HEK293 (cell line): ENCODE data around the gene TNFAIP8.
"Not testable (repeated sequence)": the region's sequence is repeated elsewhere in the genome, so short reads cannot be mapped to it uniquely, and the experiment has no call there.

Source experiments
- CTCF ChIA-PET: fragments of 350-600 bp; formaldehyde crosslinking; extraction: SDS; loops from one replicate; lab custom pipeline; 2021; ENCODE audit warnings: antibody characterized with exemption; lab: Yijun Ruan, JAX
- POLR2A ChIA-PET: fragments of 300-600 bp; formaldehyde crosslinking; extraction: SDS; loops from one replicate; lab custom pipeline; 2020; ENCODE audit warnings: antibody characterized with exemption, inconsistent platforms; lab: Yijun Ruan, JAX
- H3K27ac ChIP-seq: fragments of 200-500 bp; sonication (Bioruptor generic); 2 replicates; pipeline ENCODE4 v1.5.1; 2014; ENCODE audit warnings: low read depth, low read length, control low read depth, inconsistent platforms; ENCODE audit errors: extremely low read depth
- H3K36me3 ChIP-seq, 2 experiments: fragments of 200-500 bp in 1 of 2; sonication (Bioruptor generic) in 1 of 2; 1 replicate in 1 of 2; 2 replicates in 1 of 2; pipeline ENCODE4 v1.5.1; 2014 to 2017; ENCODE audit warnings: inconsistent platforms in 2 of 2, low read length in 2 of 2; ENCODE audit not compliant: control insufficient read depth in 2 of 2, insufficient read depth in 1 of 2
- H3K4me1 ChIP-seq: fragments of 200-500 bp; sonication (Bioruptor generic); 2 replicates; pipeline ENCODE4 v1.5.1; 2014; ENCODE audit warnings: mild to moderate bottlenecking, low read length, inconsistent platforms; ENCODE audit not compliant: control insufficient read depth, insufficient read depth
- H3K4me3 ChIP-seq: 2 replicates; pipeline ENCODE4 v1.5.1; 2011; ENCODE audit warnings: low read depth, mild to moderate bottlenecking, control low read depth, low read length, moderate library complexity
- H3K9me3 ChIP-seq: fragments of 200-500 bp; sonication (Bioruptor generic); 2 replicates; pipeline ENCODE4 v1.5.1; 2014; ENCODE audit warnings: low read depth, low read length, inconsistent platforms; ENCODE audit not compliant: control insufficient read depth, insufficient read depth
- PRDM10 ChIP-seq: fragments of 450-650 bp; formaldehyde crosslinking; IDR thresholded peaks from 2 replicates; pipeline ENCODE4 v1.5.1; 2016; ENCODE audit warnings: missing biosample characterization, missing genetic modification characterization
- PRDM4 ChIP-seq: fragments of 450-650 bp; formaldehyde crosslinking; IDR thresholded peaks from 2 replicates; pipeline ENCODE4 v1.5.1; 2017; ENCODE audit warnings: missing biosample characterization, missing genetic modification characterization
- SP7 ChIP-seq: fragments of 450-650 bp; formaldehyde crosslinking; IDR thresholded peaks from 2 replicates; pipeline ENCODE4 v1.5.1; 2016; ENCODE audit warnings: missing biosample characterization, missing genetic modification characterization
- TRIM28 ChIP-seq: IDR thresholded peaks from 2 replicates; pipeline ENCODE4 v1.6.1; 2011; ENCODE audit warnings: low read length, control low read depth, borderline replicate concordance
- ZBTB20 ChIP-seq: fragments of 450-650 bp; formaldehyde crosslinking; IDR thresholded peaks from 2 replicates; pipeline ENCODE4 v1.5.1; 2016; ENCODE audit warnings: missing biosample characterization, missing genetic modification characterization
- ZBTB8A ChIP-seq: fragments of 450-650 bp; formaldehyde crosslinking; IDR thresholded peaks from 2 replicates; pipeline ENCODE4 v1.5.1; 2016; ENCODE audit warnings: missing biosample characterization, missing genetic modification characterization
- ZEB2 ChIP-seq: fragments of 450-650 bp; formaldehyde crosslinking; IDR thresholded peaks from 2 replicates; pipeline ENCODE4 v1.5.1; 2016; ENCODE audit warnings: missing biosample characterization, missing genetic modification characterization
- ZFP37 ChIP-seq: fragments of 450-650 bp; formaldehyde crosslinking; IDR thresholded peaks from 2 replicates; pipeline ENCODE4 v1.5.1; 2016; ENCODE audit warnings: missing biosample characterization, missing genetic modification characterization
- ZNF146 ChIP-seq: fragments of 450-650 bp; formaldehyde crosslinking; IDR thresholded peaks from 2 replicates; pipeline ENCODE4 v1.5.1; 2016; ENCODE audit warnings: missing biosample characterization, missing genetic modification characterization
- ZNF184 ChIP-seq: fragments of 450-650 bp; IDR thresholded peaks from 2 replicates; pipeline ENCODE4 v1.5.1; 2018; ENCODE audit warnings: missing biosample characterization, mild to moderate bottlenecking, missing genetic modification characterization
- ZNF2 ChIP-seq: fragments of 450-650 bp; formaldehyde crosslinking; IDR thresholded peaks from 2 replicates; pipeline ENCODE4 v1.5.1; 2016; ENCODE audit warnings: missing biosample characterization, missing genetic modification characterization
- ZNF366 ChIP-seq: fragments of 450-650 bp; formaldehyde crosslinking; conservative IDR thresholded peaks from 2 replicates; pipeline ENCODE4 v1.5.1; 2016; ENCODE audit warnings: missing biosample characterization, missing genetic modification characterization
- ZNF433 ChIP-seq: fragments of 450-650 bp; formaldehyde crosslinking; IDR thresholded peaks from 2 replicates; pipeline ENCODE4 v1.5.1; 2016; ENCODE audit warnings: missing biosample characterization, missing genetic modification characterization, low read depth
- ZNF555 ChIP-seq: fragments of 450-650 bp; formaldehyde crosslinking; conservative IDR thresholded peaks from 2 replicates; pipeline ENCODE4 v1.5.1; 2017; ENCODE audit warnings: missing biosample characterization, mild to moderate bottlenecking, missing genetic modification characterization, inconsistent platforms
- ZNF660 ChIP-seq: fragments of 450-650 bp; IDR thresholded peaks from 2 replicates; pipeline ENCODE4 v1.5.1; 2018; ENCODE audit warnings: missing biosample characterization, mild to moderate bottlenecking, missing genetic modification characterization
- ZNF785 ChIP-seq: fragments of 450-650 bp; formaldehyde crosslinking; IDR thresholded peaks from 2 replicates; pipeline ENCODE4 v1.5.1; 2016; ENCODE audit warnings: missing biosample characterization, missing genetic modification characterization

The TNFAIP8 gene

DNA sequence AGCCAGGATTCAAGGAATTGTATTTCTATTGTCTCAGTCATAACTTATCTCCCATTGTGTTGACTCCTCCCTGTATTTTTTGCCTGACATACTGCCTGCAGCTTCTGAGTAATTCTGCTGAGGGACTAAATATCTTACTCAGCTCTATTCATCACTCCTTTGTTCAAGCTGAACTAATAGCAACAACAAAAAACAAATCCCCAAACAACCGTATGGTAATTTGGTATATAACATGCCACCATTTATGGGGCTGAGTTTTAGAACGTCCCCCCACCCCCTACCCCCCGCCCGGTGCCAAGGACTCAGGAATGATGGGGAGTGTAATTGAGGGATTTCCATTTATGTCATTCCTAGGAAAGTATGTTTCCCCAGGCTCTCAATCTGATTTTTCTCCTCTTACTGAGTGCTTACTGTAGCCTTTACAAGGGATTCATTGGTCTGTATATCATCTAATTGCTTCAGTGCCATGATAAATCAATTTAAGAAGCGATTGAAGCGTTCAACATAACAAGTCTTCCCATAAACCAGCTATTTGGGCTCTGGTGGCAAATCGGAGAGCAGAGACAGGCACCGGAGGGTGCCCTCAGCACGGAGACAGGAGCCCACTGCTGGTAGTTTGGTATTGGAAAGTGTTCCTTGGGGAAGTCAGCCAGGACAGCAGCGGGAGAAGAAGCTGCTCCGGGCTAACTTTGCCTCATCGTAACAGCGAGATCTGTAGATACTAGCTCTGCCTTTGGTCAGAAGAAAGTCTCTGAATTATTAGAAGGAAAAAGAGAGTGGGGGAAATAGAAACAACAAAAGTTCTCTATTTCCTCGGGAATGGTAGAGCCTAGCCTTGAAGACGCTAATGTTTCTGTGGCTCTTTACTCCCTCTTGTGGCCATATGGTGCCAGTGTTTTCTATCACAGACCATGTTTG lies 55.8 kb downstream of the TNFAIP8 start (continued):
- TF ChIP-seq ZNF555: no peak
- TF ChIP-seq ZNF366: peak; percentile 73
- peak; percentile 48; the same call in 1 of the 2 replicates for TF ChIP-seq SP7 (tag by site-specific recombination)
- TF ChIP-seq PRDM4: peak; percentile 98
- TF ChIP-seq ZNF660 (tag by site-specific recombination): peak; percentile 78
- TF ChIP-seq PRDM10 (tag by site-specific recombination): peak; percentile 97
- TF ChIP-seq ZNF184 (tag by site-specific recombination): 0 out of 2 replicates have a peak, but pooled peaks have one; percentile 29
- peak; percentile 65 for TF ChIP-seq ZBTB8A
- 0 out of 2 replicates have a peak, but pooled peaks have one; percentile 41 for TF ChIP-seq TRIM28
- TF ChIP-seq ZNF433 (tag by site-specific recombination): no peak
- peak; percentile 11; the same call in 1 of the 2 replicates for TF ChIP-seq ZBTB20 (tag by site-specific recombination)
- no peak for TF ChIP-seq ZNF146 (tag by site-specific recombination)
- peak; percentile 61; the same call in 1 of the 2 replicates for TF ChIP-seq ZEB2 (tag by site-specific recombination)
- peak; percentile 86 for TF ChIP-seq ZNF2 (tag by site-specific recombination)

- no peak overlapping the region for H3K27ac ChIP-seq
- ChIA-PET CTCF (interaction anchor here (0.6 to 5.5 kb wide), 62 partner anchors 10 to 621 kb away, joined by 3 to 87 read pairs (median 4); partner anchors contain the start of genes DTWD2 and TNFAIP8), POLR2A (interaction anchor here (0.8 to 2.6 kb wide), 2 partner anchors 144 to 425 kb away, joined by 5 to 10 read pairs; partner anchors contain the start of gene DTWD2)
Observed at GRCh38 chr5:119412279-119413227, 56.7 kb downstream of the TNFAIP8 start.

DNA sequence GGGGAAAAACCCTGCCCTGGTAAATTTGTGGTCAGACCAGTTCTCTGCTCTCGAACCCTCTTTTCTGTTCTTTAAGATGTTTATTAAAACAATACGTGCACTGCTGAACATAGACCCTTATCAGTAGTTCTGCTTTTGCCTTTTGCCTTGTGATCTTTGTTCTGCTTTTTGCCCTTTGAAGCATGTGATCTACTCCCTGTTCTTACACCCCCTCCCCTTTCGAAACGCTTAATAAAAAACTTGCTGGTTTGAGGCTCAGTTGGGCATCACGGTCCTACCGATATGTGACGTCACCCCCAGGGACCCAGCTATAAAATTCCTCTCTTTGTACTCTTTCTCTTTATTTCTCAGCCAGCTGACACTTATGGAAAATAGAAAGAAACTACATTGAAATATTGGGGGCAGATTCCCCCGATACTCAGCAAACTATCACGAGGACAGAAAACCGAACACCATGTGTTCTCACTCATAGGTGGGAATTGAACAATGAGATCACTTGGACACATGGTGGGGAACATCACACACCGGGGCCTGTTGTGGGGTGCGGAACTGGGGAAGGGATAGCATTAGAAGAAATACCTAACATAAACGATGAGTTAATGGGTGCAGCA lies 58.4 kb downstream of the TNFAIP8 start:
- H3K4me1 ChIP-seq, H3K4me3 ChIP-seq, H3K27ac ChIP-seq, H3K9me3 ChIP-seq, POLR2A ChIA-PET, H3K36me3 ChIP-seq: not testable (repeated sequence)
- CTCF ChIA-PET: interaction anchor here (0.8 to 3.7 kb wide), 4 partner anchors 14 to 76 kb away, joined by 3 to 29 read pairs (median 12); no protein-coding TSS in a partner anchor

More at GRCh38 chr5:119412279-119413227, 56.7 kb downstream of the TNFAIP8 start:
- Histone ChIP-seq H3K9me3 (no peaks in the 10 kb centered on the region), H3K4me3 (no peak overlapping the region), H3K36me3 (no peaks in the 10 kb centered on the region), H3K4me1 (no peaks in the 10 kb centered on the region)
- TF ChIP-seq ZFP37 (tag by site-specific recombination) (0 out of 2 replicates have a peak, but pooled peaks have one; percentile 2), ZNF433 (tag by site-specific recombination) (no peak), ZNF785 (tag by site-specific recombination) (no peak)
